Astrocyte of the cerebellum (primary cell): Measurements from ENCODE around the gene TOMM20L.
"Not testable (repeated sequence)": the region's sequence is repeated elsewhere in the genome, so short reads cannot be mapped to it uniquely, and the experiment has no call there.

ENCODE experiments used
- DNase-seq: peaks from one replicate; pipeline ENCODE4 v3.0.0-alpha.2; 2011; ENCODE audit warnings: low read depth
- H3K4me3 ChIP-seq: 2 replicates; pipeline ENCODE4 v1.5.1; 2011; ENCODE audit warnings: mild to moderate bottlenecking, low read depth, low read length, moderate library complexity
- in situ Hi-C: cut with HindIII; loops from 2 replicates; pipeline ENCODE4 v1.10.0; 2017; ENCODE audit warnings: low sequenced_read_pairs
- TF ChIP-seq, protein P1 (sequence below): IDR thresholded peaks from 2 replicates; pipeline ENCODE4 v1.5.1; 2012; ENCODE audit warnings: low read length, low read depth, moderate library complexity, mild to moderate bottlenecking; ENCODE audit errors: missing control alignments

Gene TOMM20L

DNA sequence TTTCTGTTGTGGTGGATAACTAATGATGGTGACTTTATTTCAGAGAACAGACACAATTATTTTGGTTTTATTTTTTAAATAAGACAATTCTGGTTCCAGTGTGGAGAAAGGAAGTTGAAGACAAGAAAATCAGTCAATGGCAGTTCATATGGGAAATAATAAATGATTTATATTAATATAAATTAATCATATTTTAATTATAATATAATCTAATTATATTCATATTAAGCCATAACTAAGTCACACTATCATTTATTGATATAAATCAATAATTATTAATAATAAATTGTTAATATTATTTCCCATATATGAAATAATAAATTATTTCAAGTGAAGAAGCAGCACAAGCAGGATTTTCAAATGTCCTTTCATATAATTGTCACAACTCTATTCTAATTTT is 2.8 kb downstream of the TOMM20L start:
- no peak for DNase-seq
- H3K4me3 ChIP-seq: no peak overlapping the region
- TF ChIP-seq, protein P1, sequence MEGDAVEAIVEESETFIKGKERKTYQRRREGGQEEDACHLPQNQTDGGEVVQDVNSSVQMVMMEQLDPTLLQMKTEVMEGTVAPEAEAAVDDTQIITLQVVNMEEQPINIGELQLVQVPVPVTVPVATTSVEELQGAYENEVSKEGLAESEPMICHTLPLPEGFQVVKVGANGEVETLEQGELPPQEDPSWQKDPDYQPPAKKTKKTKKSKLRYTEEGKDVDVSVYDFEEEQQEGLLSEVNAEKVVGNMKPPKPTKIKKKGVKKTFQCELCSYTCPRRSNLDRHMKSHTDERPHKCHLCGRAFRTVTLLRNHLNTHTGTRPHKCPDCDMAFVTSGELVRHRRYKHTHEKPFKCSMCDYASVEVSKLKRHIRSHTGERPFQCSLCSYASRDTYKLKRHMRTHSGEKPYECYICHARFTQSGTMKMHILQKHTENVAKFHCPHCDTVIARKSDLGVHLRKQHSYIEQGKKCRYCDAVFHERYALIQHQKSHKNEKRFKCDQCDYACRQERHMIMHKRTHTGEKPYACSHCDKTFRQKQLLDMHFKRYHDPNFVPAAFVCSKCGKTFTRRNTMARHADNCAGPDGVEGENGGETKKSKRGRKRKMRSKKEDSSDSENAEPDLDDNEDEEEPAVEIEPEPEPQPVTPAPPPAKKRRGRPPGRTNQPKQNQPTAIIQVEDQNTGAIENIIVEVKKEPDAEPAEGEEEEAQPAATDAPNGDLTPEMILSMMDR: no peak
- in situ Hi-C loops: no loop called here

DNA sequence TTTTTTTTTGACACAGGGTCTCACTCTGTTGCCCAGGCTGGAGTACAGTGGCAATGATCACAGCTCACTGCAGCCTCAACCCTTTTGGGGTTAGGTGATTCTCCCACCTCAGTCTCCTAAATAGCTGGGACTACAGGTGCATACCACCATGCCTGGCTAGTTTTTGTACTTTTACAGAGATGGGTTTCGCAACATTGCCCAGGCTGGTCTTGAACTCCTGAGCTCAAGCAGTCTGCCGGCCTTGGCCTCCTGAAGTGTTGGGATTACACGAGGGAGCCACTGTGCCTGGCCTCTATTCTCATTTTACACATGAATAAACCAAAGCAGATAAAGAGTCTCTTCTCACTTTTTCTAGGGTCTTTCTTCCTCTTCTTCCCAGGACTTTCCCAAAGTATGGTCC is 3.2 kb downstream of the TOMM20L start:
- in situ Hi-C loops: no loop called here

DNA sequence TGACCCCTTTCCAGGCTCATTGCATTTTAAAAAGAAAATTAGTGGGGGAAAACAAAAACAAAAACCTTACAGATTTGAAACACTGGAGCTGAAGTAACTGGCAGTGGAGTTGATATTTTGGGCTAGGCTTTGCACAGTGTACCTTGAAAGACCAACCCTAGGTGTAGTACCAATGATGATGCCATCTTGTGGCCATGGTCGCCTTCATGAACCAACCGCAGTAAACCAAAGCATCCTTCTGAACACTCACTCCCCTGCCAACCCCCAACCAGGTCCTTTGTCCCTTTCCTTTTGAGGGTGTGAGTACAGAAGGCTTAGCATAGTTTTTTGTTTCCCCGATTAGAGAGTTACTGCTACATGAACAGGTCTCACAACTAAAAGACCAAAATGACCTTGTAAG is 5.9 kb downstream of the TOMM20L start:
- in situ Hi-C loops: no loop called here
- TF ChIP-seq, protein P1: no peak
- no peak for DNase-seq
- H3K4me3 ChIP-seq: no peak overlapping the region

More for the DNA sequence above, 3.2 kb downstream of the TOMM20L start:
- no peak overlapping the region for H3K4me3 ChIP-seq
- no peak for DNase-seq
- TF ChIP-seq, protein P1: no peak

DNA sequence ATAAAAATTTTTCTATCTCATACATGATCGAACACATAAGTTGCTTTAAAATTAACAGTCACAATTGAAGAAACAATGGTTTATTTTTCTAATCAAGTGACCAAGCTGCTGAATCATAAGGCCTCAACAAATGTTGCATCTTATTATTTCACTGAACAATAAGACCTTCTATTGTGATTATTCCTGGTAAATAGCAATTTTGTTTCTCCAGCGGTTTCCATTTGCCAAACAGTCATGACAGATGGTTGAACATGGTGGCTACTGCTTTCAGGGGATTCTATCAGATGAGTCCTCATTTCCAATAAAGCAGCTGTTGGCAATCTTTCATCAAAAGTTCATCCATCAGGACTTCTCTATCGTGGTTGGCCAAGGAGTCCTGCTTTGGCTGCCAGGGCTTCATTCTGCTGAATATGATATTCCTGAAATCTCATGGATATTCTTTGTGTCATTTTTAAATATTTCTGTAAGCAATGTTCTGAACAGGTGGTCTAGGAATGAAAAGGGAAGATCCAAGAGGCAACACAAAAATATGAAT is 13.0 kb downstream of the TOMM20L start:
- TF ChIP-seq, protein P1: no peak
- in situ Hi-C loops: no loop called here
- H3K4me3 ChIP-seq: no peak overlapping the region
- no peak for DNase-seq

DNA sequence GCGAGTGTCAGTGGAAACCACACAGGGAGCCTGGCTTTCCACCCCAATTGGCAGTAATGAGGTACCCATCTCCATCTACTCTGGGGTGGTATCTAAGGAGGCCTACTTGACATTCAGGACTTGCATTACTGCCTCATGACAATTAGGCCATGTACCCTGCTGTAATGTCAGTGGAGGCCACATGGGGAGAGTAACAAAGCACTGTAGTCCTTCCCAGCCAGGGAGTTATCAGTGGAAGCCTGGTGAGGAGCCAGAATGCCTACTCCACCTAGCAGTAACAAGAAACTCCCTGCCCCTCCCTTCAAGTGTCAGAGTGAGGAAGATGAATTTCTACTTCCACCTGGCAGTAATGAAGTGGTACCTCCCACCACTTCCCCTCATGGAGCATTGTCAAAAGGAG is 19.1 kb downstream of the TOMM20L start:
- in situ Hi-C loops: no loop called here
- TF ChIP-seq, protein P1: no peak
- no peak for DNase-seq
- no peak overlapping the region for H3K4me3 ChIP-seq

DNA sequence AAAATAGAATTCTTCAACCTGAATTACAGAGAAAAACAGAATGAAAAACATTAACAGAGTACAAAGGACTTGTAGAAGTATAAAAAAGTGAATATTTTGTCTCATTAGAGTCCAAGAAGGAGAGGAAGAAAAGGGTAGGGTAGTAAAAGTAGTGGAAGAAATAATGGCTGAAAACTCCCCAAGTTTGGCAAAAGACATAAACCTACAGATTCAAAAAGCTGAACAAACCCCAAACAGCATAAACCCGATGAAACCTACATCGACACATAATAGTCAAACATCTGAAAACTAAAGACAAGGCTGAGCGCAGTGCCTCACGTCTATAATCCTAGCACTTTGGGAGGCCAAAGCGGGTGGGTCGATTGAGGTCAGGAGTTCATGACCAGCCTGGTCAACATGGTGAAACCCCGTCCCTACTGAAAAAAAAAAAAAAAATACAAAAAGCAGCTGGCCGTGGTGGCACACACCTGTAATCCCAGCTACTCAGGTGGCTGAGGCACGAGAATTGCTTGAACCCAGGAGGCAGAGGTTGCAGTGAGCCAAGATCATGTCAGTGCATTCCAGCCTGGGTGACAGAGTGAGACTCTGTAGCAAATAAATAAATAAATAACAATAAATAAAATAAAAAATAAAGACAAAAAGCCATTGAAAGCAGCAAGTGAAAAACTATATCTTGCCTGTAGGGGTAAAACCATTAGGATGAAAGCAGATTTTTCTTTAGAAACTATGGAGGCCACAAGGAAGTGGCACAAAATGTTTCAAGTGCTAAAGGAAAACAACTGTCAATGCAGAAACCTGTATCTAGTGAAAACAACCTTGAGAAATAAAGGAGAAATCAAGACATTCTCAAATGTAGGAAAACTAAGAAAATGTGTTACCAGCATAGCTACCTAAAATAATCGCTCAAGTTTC is 20.2 kb downstream of the TOMM20L start:
- TF ChIP-seq, protein P1: no peak

DNA sequence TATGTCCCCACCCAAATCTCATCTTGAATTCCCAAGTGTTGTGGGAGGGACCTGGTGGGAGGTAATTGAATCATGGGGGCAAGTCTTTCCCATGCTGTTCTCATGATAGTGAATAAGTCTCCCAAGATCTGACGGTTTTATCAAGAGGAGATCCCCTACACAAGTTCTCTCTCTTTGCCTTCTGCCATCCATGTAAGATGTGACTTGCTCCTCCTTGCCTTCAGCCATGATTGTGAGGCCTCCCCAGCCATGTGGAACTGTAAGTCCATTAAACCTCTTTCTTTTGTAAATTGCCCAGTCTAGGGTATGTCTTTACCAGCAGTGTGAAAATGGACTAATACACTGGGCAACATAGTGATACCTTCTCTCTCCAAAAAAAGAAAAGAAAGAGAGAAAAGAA is 21.2 kb downstream of the TOMM20L start:
- DNase-seq, H3K4me3 ChIP-seq, in situ Hi-C loops: not testable (repeated sequence)

More for the DNA sequence above, 20.2 kb downstream of the TOMM20L start:
- H3K4me3 ChIP-seq: no peak overlapping the region
- no peak for DNase-seq
- in situ Hi-C loops: no loop called here
